GM12872 (cell line): Measurements from ENCODE around the gene PDE11A.
A peak's percentile ranks its signal among the peaks of the same experiment; 100 is the strongest.

Experiments used
- TF ChIP-seq, protein P1 (sequence below): IDR thresholded peaks from 3 replicates; pipeline ENCODE4 v1.5.1; 2011; ENCODE audit warnings: low read depth, mild to moderate bottlenecking, low read length, moderate library complexity; ENCODE audit not compliant: insufficient read depth

Gene PDE11A

DNA sequence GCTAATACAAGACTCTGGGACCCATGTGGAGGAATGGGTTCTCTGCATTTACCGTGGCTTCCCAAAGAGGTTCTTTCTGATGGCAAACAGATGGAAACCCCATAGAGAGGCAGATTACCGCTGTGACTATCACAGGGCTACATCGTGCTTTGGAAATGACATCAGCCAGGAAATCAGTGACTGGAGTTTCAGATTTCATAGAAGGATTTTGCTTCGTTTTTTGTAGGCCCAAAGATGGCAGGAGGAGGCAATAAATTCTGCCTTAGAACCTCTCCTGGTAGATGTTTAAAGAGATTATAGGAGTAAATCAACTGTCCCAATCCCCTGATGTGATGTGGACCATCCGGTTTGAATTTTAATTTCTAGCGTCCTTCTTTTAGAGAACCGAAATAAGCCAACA, 465.9 kb downstream of the PDE11A start:
- TF ChIP-seq, protein P1, sequence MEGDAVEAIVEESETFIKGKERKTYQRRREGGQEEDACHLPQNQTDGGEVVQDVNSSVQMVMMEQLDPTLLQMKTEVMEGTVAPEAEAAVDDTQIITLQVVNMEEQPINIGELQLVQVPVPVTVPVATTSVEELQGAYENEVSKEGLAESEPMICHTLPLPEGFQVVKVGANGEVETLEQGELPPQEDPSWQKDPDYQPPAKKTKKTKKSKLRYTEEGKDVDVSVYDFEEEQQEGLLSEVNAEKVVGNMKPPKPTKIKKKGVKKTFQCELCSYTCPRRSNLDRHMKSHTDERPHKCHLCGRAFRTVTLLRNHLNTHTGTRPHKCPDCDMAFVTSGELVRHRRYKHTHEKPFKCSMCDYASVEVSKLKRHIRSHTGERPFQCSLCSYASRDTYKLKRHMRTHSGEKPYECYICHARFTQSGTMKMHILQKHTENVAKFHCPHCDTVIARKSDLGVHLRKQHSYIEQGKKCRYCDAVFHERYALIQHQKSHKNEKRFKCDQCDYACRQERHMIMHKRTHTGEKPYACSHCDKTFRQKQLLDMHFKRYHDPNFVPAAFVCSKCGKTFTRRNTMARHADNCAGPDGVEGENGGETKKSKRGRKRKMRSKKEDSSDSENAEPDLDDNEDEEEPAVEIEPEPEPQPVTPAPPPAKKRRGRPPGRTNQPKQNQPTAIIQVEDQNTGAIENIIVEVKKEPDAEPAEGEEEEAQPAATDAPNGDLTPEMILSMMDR, result no peak

DNA sequence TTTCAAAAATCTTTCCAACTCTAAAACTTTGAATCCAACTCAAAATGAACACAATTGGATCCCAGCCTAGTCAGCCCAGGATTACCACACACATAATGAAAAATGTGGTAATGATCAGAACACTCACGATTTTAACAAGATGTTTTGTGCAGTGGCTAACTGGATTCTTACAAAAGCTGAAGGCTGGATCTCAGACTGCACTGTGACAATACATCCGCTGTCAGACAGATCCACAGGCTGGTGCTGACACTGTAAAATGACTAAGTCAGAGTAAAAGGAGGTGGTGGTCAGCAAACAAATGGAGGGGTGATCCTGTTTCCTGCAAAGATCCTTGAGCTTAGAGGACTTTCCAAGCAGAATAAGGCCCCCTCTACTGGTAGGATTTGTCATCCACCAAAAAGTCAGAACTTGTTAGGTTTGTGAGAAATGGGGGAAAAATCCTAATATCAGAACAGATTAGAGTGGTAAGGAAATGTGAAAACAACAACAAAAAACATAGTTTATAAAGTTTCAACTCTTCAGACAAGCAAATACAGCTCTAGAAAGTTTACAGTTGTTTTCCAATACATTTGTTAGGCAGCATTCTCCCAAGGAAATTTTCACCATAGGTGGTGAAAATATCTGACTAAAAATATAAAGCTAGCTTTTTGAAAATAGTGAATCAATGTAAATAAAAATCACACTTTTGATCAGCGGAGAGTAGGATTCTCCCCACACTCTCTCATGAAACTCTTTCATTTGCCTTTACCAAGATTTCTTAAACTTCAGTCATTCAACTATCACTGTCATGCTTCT, 468.1 kb downstream of the PDE11A start:
- TF ChIP-seq, protein P1, result peak; percentile 75

DNA sequence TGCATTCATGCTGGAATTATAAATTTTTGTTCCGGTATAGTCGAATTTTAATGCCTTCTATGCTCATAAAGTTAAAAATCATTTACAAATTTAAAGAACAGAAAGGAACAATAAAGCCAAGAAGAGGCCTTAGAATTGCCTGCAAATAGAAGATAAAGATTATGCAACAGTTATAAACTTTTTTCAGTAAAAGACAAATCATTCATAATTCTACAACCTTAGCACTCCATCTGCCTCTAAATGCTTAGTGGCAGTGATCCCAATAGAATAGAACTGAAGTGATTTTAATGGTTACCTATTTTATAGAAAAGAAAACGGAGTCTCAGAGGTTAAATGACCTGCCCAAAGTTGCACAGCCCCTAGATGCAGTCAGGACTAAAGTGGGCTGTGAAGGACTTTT, 468.8 kb downstream of the PDE11A start:
- TF ChIP-seq, protein P1, result no peak

DNA sequence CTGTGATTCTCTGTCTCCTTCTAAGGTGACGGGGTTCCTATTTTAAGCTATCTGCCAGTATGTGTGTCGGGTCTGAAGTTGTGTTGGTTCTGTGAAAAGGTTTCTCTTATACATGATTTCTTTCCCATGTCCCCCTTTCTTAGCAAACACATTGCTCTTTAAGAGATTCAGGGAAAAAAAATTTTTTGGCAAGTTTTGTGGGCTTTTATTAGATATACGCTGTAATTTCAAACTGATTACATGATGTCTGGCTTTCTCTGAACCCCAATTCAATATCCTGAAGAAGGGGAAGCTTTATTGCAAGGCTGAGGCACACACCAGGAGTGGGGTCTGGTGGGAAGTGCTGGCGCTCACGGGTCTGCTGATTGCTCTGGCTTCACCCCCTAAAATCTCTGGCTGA, 469.4 kb downstream of the PDE11A start:
- TF ChIP-seq, protein P1, result no peak

DNA sequence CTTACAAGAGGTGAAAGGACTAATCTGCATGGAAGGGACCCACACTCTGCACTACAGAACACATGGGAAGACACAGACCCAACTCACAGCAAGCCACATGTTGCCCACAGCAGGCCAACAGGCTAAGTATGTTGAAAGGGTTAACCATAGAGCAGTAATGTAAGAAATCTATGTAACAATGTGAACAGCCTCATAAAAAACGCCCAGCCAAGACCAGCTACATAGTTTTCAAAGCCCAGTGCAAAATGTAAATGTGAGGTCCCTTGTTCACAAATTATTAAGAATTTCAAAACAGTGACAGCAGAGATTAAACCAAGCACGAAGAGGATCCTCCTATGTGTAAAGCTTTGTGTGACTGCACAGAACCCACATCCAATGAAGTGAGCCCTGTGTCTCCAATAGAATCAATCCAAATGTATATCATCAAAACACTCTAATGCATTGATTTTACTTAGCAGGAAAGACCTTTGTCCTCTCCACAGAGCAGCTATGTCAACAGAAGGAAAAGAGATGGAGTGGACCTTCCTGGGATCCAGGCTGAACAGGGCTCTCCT, 469.9 kb downstream of the PDE11A start:
- TF ChIP-seq, protein P1, result no peak

DNA sequence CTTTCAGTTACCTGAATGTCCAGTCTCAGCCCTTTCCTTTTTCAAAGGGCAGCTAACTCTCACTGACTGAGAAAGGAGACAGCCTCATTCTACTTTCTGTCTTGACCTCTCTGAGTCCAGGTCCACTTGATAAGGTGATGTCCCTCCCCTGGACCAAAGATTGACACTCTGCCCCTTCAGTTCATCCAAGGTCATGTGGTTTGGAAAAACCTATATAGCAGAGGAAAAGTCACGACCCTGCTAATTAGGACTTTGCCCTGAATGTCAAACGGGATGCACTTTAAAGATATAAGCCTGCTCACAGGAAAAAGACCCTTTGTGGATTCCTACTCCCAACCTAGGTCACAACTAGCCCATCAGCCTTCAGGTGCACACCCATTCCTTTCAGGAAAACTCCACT, 471.7 kb downstream of the PDE11A start:
- TF ChIP-seq, protein P1, result no peak

DNA sequence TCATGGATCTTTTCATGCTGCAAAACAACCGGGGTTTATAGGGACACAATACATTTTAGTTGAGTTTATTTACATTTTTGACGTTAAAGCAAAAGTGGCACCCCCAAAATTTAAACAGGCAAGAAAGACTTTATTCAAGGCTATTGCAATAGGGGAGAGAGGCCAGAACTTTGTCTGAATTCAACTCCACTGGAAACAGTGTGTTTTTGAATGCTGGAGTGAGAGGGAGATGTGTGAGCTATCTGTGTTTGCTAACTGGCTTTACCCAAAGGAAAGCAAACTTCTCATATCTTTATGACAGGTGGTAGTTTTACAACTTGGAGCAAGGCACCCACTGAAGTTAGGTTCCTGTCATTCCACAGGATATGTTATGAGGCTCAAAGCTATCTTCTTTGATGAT, 472.6 kb downstream of the PDE11A start:
- TF ChIP-seq, protein P1, result no peak
